ENCODE data around the gene PSMF1. TPM values are rescaled to one million over a fixed set of nuclear protein-coding genes. Genes with fewer than 3 reads are reported as not detected.
A peak's percentile ranks its signal among the peaks of the same experiment; 100 is the strongest.

PSMF1 gene
- total RNA-seq, 2 donors from 2014 or later: 102 to 168 TPM

GRCh38 chr20:1184638-1185315 is 66.4 kb downstream of the PSMF1 start, which contains the start of gene TMEM74B:
TSS of gene TMEM74B (minus strand) at chr20:1184981. CDS start at chr20:1183801, 1,180 bp downstream.
- ATAC-seq (replicated peaks): peak; percentile 7

GRCh38 chr20:1185316-1185741 is 66.9 kb downstream of the PSMF1 start:
- peak; percentile 29 for ATAC-seq (replicated peaks)
- Mint-ChIP-seq H3K9me3 (no peaks in the 10 kb centered on the region), H3K27me3 (peaks cover 18% of the 10 kb centered on the region), H3K36me3 (ENCODE audit: low read depth) (no peaks in the 10 kb centered on the region), H3K4me3 (no peak overlapping the region), H3K4me1 (peaks cover 4% of the 10 kb centered on the region), H3K27ac (no peak overlapping the region)

More at GRCh38 chr20:1184638-1185315, 66.4 kb downstream of the PSMF1 start, which contains the start of gene TMEM74B:
- Mint-ChIP-seq H3K9me3 (no peaks in the 10 kb centered on the region), H3K27me3 (peaks cover 18% of the 10 kb centered on the region), H3K27ac (peak within 1 kb of the TSS; percentile 12), H3K4me1 (peaks cover 4% of the 10 kb centered on the region), H3K4me3 (peak within 1 kb of the TSS; percentile 74), H3K36me3 (ENCODE audit: low read depth) (no peaks in the 10 kb centered on the region)

DNA sequence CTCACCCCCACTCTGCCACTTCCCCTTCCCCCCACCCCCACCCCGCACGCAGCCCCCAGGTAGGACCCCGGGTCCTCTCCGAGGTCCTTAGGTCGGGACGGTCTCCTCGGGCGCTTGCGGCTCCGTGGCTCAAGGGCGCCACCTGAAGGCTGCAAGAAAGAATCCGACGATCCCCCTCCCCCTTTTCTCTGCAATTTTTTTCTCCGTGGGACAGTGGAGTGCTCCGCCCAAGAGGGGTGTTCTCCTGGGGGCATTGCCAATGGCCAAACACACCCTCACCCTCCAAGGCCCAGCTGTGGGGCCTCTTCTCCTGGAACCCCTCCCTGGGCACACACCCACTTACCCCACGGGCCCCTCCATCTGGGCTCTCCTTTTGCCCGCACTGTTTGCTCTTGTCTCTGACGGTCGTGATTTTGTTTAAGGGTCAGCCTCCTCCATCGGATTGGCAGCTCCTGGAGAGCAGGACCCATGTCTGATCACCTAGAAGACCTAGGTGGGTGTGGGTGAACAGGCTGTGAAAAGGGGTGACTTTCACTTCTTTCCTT is 67.5 kb downstream of the PSMF1 start:
- no peaks in the 10 kb centered on the region for H3K9me3 Mint-ChIP-seq
- peak overlapping the region; percentile 60 for H3K4me3 Mint-ChIP-seq
- no peaks in the 10 kb centered on the region for H3K36me3 Mint-ChIP-seq (ENCODE audit: low read depth)
- no peak overlapping the region for H3K27ac Mint-ChIP-seq
- H3K4me1 Mint-ChIP-seq: peaks cover 4% of the 10 kb centered on the region
- peak; percentile 69 for ATAC-seq (replicated peaks)
- H3K27me3 Mint-ChIP-seq: peaks cover 18% of the 10 kb centered on the region

- peak overlapping the region; percentile 60 for H3K4me3 Mint-ChIP-seq
- H3K36me3 Mint-ChIP-seq (ENCODE audit: low read depth): no peaks in the 10 kb centered on the region
- H3K27ac Mint-ChIP-seq: no peak overlapping the region
- ATAC-seq (replicated peaks): no peak
- peaks cover 4% of the 10 kb centered on the region for H3K4me1 Mint-ChIP-seq
- no peaks in the 10 kb centered on the region for H3K9me3 Mint-ChIP-seq
- peaks cover 18% of the 10 kb centered on the region for H3K27me3 Mint-ChIP-seq
These were observed 68.1 kb downstream of the PSMF1 start for GRCh38 chr20:1186367-1186991.

DNA sequence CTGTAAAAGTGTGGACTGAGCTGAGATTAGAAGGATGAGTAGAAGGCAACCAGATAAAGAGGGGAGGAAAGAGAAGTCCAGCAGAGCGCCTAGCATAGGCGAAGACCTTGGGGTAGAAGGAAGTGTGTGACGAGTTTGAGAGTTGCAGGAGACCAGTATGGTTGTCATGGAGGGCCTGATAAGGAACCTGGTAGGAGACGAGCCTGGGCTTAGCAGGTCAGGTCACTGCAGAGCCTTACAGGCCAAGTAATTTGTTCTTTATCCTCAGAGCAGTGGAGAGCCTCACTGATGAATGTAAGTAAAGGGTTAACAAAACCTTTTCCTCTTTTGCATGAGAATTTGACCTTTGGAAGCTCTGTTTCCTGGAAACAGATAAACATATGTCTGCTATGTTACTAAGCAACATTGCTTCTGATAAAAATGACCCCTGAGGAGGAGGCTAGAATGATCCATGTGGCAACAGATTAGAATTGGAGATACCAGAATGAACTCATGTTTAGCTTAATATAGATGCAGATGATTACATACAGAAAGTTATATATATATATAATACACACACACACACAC is 69.3 kb downstream of the PSMF1 start:
- no peak for ATAC-seq (replicated peaks)
- no peaks in the 10 kb centered on the region for H3K9me3 Mint-ChIP-seq
- no peak overlapping the region for H3K27ac Mint-ChIP-seq
- no peak overlapping the region for H3K4me3 Mint-ChIP-seq
- H3K4me1 Mint-ChIP-seq: peaks cover 4% of the 10 kb centered on the region
- no peaks in the 10 kb centered on the region for H3K36me3 Mint-ChIP-seq (ENCODE audit: low read depth)
- H3K27me3 Mint-ChIP-seq: peaks cover 14% of the 10 kb centered on the region

DNA sequence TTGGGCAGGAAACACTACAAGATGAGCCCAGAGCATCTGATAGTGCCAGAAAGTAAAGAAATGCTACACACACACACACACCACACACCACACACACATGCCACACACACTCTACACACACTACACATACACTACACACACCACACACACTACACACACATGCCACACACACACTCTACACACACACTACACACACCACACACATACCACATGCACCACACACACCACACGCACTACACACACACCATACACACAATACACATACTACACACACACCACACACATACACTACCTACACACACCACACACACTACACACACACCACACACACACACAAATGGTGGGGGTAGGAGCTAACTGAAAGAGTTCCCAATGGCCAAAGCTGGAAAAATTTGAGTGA is 69.9 kb downstream of the PSMF1 start:
- Mint-ChIP-seq H3K27ac (no peak overlapping the region), H3K4me3 (no peak overlapping the region), H3K36me3 (ENCODE audit: low read depth) (no peaks in the 10 kb centered on the region), H3K4me1 (peaks cover 4% of the 10 kb centered on the region), H3K9me3 (no peaks in the 10 kb centered on the region), H3K27me3 (peaks cover 8% of the 10 kb centered on the region)
- ATAC-seq (replicated peaks): no peak

DNA sequence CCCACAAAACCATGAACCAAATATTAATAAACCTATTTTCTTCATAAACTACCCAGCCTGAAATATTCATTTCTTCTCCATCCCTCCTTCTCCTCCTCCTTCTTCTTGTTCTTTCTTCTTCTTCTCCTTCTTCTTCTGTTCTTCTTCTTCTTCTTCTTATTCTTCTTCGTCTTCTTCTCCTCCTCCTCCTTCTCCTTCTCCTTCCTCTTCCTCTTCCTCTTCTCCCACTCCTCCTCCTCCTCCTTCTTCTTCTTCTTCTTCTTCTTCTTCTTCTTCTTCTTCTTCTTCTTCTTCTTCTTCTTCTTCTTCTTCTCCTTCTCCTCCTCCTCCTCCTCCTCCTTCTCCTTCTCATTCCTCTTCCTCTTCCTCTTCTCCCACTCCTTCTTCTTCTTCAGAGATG is 71.4 kb downstream of the PSMF1 start:
- Mint-ChIP-seq H3K27me3 (no peaks in the 10 kb centered on the region), H3K4me1 (no peaks in the 10 kb centered on the region), H3K9me3 (no peaks in the 10 kb centered on the region), H3K36me3 (ENCODE audit: low read depth) (no peaks in the 10 kb centered on the region), H3K27ac (no peak overlapping the region), H3K4me3 (no peak overlapping the region)
- no peak for ATAC-seq (replicated peaks)

DNA sequence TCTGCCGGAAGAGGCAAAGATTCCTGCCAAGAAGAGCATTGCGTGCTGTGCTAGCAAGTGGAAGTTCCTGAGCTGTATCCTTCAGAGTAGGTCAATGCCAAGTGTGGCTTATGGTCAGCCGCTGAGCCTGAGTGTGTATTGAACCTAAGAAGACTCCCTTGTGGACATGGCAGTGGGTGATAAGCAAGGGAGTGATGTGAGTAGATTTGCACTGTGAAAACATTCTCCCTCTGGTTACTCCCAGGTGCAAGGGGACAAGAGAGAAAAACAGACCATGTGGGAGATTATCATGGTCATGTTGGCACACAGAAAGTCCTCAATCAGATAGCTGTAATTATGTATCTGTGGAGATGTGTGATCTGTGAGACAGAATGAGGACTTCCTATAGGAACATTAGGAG is 72.4 kb downstream of the PSMF1 start:
- H3K4me3 Mint-ChIP-seq: no peak overlapping the region
- H3K27me3 Mint-ChIP-seq: no peaks in the 10 kb centered on the region
- no peak for ATAC-seq (replicated peaks)
- H3K27ac Mint-ChIP-seq: no peak overlapping the region
- H3K4me1 Mint-ChIP-seq: no peaks in the 10 kb centered on the region
- no peaks in the 10 kb centered on the region for H3K9me3 Mint-ChIP-seq
- H3K36me3 Mint-ChIP-seq (ENCODE audit: low read depth): no peaks in the 10 kb centered on the region

GRCh38 chr20:1191299-1191698 is 72.9 kb downstream of the PSMF1 start:
- H3K27me3 Mint-ChIP-seq: no peaks in the 10 kb centered on the region
- no peak for ATAC-seq (replicated peaks)
- H3K4me1 Mint-ChIP-seq: no peaks in the 10 kb centered on the region
- no peak overlapping the region for H3K4me3 Mint-ChIP-seq
- H3K9me3 Mint-ChIP-seq: no peaks in the 10 kb centered on the region
- H3K27ac Mint-ChIP-seq: no peak overlapping the region
- H3K36me3 Mint-ChIP-seq (ENCODE audit: low read depth): no peaks in the 10 kb centered on the region

- Mint-ChIP-seq H3K4me3 (no peak overlapping the region), H3K36me3 (ENCODE audit: low read depth) (no peaks in the 10 kb centered on the region), H3K9me3 (no peaks in the 10 kb centered on the region), H3K27ac (no peak overlapping the region), H3K27me3 (no peaks in the 10 kb centered on the region), H3K4me1 (no peaks in the 10 kb centered on the region)
- ATAC-seq (replicated peaks): no peak
These were observed 76.8 kb downstream of the PSMF1 start for GRCh38 chr20:1195226-1195625.

- no peak for ATAC-seq (replicated peaks)
These were observed 78.2 kb downstream of the PSMF1 start for GRCh38 chr20:1196634-1197033.

GRCh38 chr20:1197801-1198200 is 79.4 kb downstream of the PSMF1 start:
- no peaks in the 10 kb centered on the region for H3K4me1 Mint-ChIP-seq
- ATAC-seq (replicated peaks): no peak
- H3K9me3 Mint-ChIP-seq: no peaks in the 10 kb centered on the region
- no peak overlapping the region for H3K27ac Mint-ChIP-seq
- H3K4me3 Mint-ChIP-seq: no peak overlapping the region
- H3K36me3 Mint-ChIP-seq (ENCODE audit: low read depth): no peaks in the 10 kb centered on the region
- no peaks in the 10 kb centered on the region for H3K27me3 Mint-ChIP-seq

More at GRCh38 chr20:1196634-1197033, 78.2 kb downstream of the PSMF1 start:
- Mint-ChIP-seq H3K27ac (no peak overlapping the region), H3K9me3 (no peaks in the 10 kb centered on the region), H3K4me1 (no peaks in the 10 kb centered on the region), H3K4me3 (no peak overlapping the region), H3K27me3 (no peaks in the 10 kb centered on the region), H3K36me3 (ENCODE audit: low read depth) (no peaks in the 10 kb centered on the region)

GRCh38 chr20:1198751-1199150 is 80.3 kb downstream of the PSMF1 start:
- ATAC-seq (replicated peaks): no peak
- Mint-ChIP-seq H3K9me3 (no peaks in the 10 kb centered on the region), H3K36me3 (ENCODE audit: low read depth) (no peaks in the 10 kb centered on the region), H3K4me1 (no peaks in the 10 kb centered on the region), H3K4me3 (no peak overlapping the region), H3K27ac (no peak overlapping the region), H3K27me3 (no peaks in the 10 kb centered on the region)

GRCh38 chr20:1199212-1199873 is 80.9 kb downstream of the PSMF1 start:
- Mint-ChIP-seq H3K4me3 (no peak overlapping the region), H3K27me3 (no peaks in the 10 kb centered on the region), H3K27ac (no peak overlapping the region), H3K9me3 (no peaks in the 10 kb centered on the region), H3K36me3 (ENCODE audit: low read depth) (no peaks in the 10 kb centered on the region), H3K4me1 (no peaks in the 10 kb centered on the region)
- no peak for ATAC-seq (replicated peaks)

Data from activated T-helper 17 cell treated with anti-CD3 and anti-CD28 coated beads, Interleukin-2, amount 50 U/mL, for 72 hours (primary cell).